Right ventricle myocardium inferior (tissue), 1 donor: ENCODE measurements around the gene SIAH2. TPM values are rescaled to one million over a fixed set of nuclear protein-coding genes. Genes with fewer than 3 reads are reported as not detected.
"Not testable (repeated sequence)": the region's sequence is repeated elsewhere in the genome, so short reads cannot be mapped to it uniquely, and the experiment has no call there.

ENCODE experiments used
- ATAC-seq: fragments of 200-7000 bp; cut with Tn5 transposase; one replicate; pipeline ENCODE4 v1.9.1; 2020; ENCODE audit warnings: mild to moderate bottlenecking, moderate library complexity
- DNase-seq: peaks from one replicate; pipeline ENCODE4 v3.0.0; 2021; ENCODE audit errors: missing footprints
- intact Hi-C: fragments of 100-400 bp; cut with DNase I; formaldehyde crosslinking; loops from one replicate; pipeline ENCODE4 v1.11.0; 2022
- long read RNA-seq: library from polyadenylated mRNA; unstranded; transcript quantifications from one replicate; pipeline ENCODE4 v2.0.0, GENCODE V29; 2021
- total RNA-seq: library from RNA; stranded (reverse); fragmentation: NEBNext Ultra II Directional; extraction: Animal tissue kit (Norgen Biotek cat#: 25700); gene quantifications from one replicate; pipeline ENCODE4 v1.2.1, GENCODE V29; 2021
- donor health status: DM: no; HTN: yes; CAD: no; lungs with severe emphysema.

Gene SIAH2, protein sequence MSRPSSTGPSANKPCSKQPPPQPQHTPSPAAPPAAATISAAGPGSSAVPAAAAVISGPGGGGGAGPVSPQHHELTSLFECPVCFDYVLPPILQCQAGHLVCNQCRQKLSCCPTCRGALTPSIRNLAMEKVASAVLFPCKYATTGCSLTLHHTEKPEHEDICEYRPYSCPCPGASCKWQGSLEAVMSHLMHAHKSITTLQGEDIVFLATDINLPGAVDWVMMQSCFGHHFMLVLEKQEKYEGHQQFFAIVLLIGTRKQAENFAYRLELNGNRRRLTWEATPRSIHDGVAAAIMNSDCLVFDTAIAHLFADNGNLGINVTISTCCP
- 20.6 TPM for total RNA-seq
- long read RNA-seq, transcript SIAH2-201 (2 exons, 2,517 nt) = major isoform, 38 of 42 reads
- long read RNA-seq, partial matches to known transcripts = 1 of 42 reads
- long read RNA-seq, other reads (novel, unspliced or antisense) = 3 of 42 reads

DNA sequence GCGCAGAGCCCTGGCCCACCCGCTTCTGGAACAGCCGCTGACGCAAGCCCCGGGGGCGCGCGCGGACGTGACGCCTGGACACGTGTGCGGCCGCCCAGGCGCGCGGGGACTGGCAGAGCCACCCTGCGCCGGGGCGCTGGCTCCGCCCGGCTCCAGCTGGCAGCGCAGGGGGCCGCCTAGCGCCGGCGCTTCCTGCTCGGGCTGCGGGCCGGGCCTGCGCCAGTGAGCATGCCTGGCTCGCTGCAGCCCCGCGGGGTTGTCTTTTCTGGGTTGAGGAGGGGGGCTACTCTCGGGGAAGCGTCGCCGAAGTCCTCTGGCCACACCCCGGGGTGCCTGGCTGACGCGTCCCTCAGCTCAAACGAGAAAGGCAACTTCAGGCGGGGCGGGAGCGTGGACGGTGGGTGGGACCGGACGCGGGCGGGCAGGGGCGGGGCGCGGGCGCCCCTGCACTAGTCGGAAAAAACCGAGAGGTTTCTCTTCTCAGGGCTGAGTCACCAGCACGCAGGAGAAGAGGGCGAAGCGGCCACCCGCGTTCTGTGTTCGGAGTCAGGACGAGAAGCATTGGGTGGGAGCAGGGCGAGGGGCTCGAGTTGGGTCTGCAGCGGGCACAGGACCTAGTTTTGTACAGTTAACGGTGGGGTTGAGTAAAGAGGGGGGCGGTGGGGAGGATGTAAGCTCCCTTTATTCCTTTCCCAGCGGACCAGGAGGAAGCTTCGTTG lies at the start of gene SIAH2:
SIAH2 (minus strand) TSS at position 48 of the 719 bp plus-strand sequence. CDS start 320 bp downstream, outside the sequence.
- ATAC-seq (peak; percentile 91), DNase-seq (peak; percentile 97)
- intact Hi-C loops = loop anchor here (1.0 to 5.0 kb wide), 3 partner anchors 41 to 216 kb away; partner anchors contain the start of genes EIF2A, SELENOT and SERP1

DNA sequence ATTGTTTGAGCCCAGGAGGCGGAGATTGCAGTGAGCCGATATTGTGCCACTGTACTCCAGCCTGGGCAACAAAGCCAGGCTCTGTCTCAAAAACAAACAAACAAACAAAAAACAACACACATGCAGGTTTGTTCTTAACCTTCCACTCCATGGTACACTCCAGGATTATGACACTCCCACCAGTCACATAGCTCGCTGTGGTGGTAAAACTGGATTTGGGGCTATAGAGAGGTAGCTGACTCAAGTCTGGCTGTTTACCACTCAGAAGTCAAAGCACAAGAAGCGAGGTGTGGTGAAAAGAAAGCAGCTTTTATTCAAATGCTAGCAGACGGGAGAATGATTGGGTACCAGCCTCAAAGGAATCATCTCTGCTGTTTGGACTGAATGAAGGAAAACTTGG lies 49.0 kb upstream of the SIAH2 start:
- ATAC-seq = no peak
- intact Hi-C loops = no loop called here
- no peak for DNase-seq

DNA sequence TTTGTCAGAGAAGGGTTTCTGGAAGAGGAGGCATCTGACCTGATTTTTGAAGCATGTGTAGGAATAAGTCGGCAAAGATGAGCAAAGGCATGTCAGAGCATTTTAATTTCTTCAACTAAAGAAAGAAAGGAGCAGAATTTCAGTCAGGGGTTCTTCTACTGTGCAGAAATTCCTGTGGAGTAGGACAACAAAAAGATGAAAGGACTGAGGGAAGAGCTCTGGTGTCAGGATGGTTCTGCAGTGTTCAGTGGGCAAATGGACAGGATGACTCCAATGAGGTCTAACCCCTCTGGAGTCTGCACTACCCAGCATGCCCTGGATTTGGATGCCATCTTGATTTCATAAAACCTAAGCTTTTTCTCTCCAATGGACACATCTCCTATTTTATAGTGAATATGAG lies 47.7 kb upstream of the SIAH2 start:
- DNase-seq (no peak), ATAC-seq (no peak)
- intact Hi-C loops = no loop called here

DNA sequence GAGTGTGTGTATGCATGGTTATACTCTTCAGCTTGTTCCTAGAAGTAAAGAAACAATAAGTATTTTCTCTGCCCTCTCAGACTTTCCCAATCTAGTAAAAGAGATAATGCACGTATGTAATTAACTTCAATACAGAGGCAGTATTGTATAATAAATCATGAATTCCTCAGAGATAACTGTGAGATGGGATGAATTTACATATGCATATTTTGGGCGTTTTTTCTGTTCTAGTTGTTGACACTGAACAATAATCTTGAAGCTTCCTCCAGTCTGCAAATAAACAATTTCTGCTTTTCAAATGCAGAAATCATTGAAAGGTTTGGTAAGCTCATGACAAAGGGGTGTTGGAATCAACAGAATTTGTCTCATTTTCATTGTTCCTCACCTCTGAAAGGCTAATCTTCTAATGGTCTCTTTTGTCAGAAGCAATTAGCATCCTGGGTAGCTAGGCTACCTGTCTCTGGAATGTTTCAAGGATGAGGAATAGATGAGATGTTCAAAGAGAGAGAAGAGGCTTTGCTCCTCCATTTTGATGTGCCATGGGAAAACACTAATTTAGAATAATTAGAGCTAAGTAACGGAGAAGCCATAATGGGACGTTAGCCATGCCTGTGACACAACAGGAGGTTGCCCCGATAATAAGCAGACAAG lies 43.3 kb upstream of the SIAH2 start:
- ATAC-seq (no peak), DNase-seq (no peak)
- intact Hi-C loops = no loop called here

DNA sequence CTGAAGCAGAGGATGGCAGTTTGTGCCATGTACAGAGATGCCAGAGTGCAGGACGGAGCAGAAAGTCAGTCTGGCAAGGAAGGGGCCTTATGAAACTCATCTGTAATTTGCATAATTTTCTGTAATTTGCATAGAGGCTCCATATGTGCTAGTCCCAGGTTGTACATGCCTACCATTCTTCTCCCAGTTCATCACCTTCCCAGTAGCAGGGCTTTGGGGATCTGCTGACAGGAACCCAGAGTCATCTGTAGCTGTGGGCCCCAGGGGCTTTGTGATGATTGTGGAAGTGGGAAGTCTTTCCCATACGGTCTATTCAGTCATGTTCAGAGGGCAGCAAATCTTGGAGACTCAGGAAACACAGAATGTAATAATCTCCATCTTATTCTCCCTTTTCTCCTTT lies 42.4 kb upstream of the SIAH2 start:
- ATAC-seq (no peak), DNase-seq (no peak)
- intact Hi-C loops = no loop called here

DNA sequence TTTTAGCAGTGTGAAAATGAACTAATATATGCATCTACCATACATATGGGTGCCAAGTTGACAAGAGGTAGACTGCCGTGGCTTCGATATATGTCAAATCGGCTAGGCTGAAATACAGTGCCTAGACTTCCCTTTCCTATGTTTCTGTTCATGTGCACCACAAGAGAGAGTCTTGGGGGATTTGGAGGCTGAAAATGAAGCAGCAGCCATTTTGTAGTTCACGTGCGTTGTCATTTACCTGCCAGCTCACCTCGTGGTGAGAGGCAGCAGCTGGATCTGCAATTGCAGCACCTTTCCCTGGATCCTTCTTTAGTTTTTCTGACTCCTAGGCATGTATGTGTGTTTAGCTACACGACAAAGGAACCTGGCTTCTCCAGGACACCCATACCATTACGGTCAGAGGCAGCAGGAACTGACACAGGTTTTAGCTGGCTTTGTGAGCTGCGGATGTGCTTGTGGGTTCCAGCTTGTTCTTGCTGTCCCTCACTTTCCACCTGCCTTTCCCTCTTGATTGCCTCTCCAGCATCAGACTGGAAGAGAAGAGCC lies 40.5 kb upstream of the SIAH2 start:
- DNase-seq = no peak
- intact Hi-C loops = no loop called here
- ATAC-seq = no peak

DNA sequence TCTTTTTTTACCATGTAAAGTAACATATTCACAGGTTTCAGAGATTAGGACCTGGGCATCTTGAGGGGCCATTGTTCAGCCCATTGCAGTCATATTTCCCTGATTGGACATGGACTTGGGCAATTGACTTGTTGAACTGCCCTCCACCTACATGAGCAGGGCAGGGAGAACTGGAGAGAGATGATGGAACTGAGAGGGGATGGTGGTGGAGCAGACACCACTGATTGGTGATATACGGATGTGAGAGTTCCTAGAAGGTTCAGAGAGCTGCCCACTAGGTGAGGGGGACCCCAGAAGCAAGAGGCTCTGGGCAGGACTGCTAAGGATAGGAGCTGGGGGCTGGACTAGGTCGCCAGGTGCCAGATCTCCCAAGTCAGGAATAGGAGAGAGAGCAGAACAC lies 37.8 kb upstream of the SIAH2 start:
- intact Hi-C loops = no loop called here
- no peak for ATAC-seq
- no peak for DNase-seq

DNA sequence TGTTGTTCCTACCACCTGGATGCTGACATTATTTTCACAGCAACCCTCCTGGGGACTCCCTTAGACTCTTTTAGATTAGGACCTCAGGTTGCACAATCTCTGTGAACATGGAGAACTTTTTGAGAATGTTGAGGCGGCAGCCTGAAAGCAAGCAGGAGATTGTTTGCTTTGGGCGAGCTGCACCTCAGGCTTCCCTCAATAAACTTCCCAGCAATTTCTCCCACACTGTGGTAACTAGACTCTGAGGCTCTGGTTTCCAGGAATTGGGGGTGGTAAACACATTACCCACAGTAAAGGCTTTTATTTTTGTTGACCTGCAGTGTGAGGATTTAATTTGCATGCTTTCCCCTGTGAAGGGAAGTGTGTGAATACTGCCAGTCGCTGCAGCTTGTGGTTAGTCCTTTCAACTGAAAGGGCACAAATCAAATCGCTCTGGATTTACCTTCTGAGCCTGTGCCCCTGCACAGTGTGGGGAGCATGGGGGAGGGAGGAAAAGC lies 35.2 kb upstream of the SIAH2 start:
- no peak for ATAC-seq
- intact Hi-C loops = no loop called here

DNA sequence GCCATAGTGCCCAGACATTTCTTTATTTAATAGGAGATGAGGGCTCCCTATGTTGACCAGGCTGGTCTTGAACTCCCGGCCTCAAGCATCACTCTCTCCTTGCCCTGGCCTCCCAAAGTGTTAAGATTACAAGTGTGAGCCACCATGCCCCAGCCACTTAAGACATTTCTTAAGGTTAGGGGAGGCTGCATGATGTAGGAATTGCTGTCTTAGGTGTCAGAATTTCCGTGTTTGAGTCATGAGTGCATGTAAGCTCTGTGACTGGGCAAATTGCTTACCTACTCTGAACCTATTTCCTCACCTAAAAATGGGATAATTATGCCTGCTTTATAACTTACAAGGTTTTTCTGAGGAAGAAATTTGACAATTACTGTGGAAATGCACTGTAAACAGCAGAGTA lies 34.2 kb upstream of the SIAH2 start:
- intact Hi-C loops = no loop called here
- ATAC-seq (no peak), DNase-seq (no peak)

More for the DNA sequence above, 35.2 kb upstream of the SIAH2 start:
- no peak for DNase-seq

DNA sequence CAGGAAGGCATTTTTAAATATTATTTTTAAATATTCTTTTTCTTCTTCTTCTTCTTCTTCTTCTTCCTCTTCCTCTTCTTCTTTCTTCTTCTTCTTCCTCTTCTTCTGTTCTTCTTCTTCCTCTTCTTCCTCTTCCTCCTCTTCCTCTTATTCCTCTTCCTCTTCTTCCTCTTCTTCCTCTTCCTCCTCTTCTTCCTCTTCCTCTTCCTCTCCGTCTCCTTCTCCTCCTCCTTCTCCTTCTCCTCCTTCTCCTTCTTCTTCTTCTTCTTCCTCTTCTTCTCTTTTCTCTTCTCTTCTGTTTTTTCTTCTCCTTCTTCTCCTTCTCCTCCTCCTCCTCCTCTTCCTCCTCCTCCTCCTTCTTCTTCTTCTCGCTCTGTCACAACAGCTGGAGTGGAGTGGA lies 33.6 kb upstream of the SIAH2 start:
- DNase-seq, intact Hi-C loops: not testable (repeated sequence)

DNA sequence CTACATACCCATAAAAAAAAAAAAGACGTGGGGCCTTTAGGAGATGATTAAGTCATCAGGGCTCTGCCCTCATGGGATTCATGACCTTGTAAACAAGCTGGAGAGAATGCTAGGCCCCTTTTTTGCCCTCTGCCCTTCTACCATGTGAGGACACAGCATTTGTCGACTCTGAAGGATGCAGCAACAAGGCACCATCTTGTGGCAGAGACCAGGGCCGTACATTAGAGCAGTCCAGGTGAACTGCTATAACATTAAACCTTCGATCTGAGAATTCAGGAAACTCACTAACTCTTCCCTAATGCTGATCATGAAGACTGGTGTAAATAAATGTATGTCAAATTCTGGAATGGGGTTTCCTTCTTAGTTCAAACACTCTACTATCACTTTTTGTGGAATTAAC lies 30.7 kb upstream of the SIAH2 start:
- intact Hi-C loops = no loop called here
- ATAC-seq (no peak), DNase-seq (no peak)

More for the DNA sequence above, 33.6 kb upstream of the SIAH2 start:
- ATAC-seq = not testable (repeated sequence)

DNA sequence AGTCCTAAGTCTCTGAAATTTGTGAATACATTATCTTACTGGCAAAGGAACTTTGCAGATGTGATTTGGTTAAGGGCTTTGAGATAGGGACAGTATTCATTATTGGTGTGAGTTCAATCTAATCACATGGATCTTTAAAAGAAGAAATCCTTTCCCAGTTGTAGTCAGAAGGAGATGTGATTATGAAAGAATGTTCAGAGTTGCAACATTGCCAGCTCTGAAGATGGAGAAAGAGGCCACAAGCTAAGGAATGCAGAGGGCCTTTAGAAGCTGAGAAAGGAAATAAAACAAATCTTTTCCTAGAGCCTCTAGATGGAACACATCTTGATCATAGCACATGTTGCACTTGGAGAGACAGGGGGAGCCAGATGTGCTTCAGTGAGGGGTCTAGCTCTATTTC lies 27.7 kb upstream of the SIAH2 start:
- intact Hi-C loops = no loop called here
- DNase-seq = no peak
- ATAC-seq = no peak

DNA sequence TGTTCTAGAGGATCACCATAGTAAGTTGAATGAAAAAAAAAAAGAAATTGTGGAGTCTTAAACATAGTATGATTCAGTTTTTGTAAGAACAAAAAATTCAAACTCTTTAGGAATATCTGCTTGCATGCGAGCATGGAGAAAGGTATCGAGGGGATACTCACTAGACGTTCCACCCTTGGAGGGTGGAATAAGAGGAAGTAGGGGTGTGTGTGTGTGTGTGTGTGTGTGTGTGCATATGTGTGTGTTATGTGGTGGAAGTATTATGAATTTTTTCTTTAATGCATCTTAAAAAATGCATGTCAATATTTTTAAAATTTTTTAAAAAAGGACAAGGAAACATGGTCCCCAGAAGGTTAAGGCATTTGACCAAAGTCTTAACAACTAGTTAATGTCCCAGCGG lies 26.5 kb upstream of the SIAH2 start:
- DNase-seq = no peak
- intact Hi-C loops = loop anchor here (5.0 to 10.0 kb wide), 2 partner anchors 78 to 135 kb away; no protein-coding TSS in a partner anchor
- no peak for ATAC-seq

DNA sequence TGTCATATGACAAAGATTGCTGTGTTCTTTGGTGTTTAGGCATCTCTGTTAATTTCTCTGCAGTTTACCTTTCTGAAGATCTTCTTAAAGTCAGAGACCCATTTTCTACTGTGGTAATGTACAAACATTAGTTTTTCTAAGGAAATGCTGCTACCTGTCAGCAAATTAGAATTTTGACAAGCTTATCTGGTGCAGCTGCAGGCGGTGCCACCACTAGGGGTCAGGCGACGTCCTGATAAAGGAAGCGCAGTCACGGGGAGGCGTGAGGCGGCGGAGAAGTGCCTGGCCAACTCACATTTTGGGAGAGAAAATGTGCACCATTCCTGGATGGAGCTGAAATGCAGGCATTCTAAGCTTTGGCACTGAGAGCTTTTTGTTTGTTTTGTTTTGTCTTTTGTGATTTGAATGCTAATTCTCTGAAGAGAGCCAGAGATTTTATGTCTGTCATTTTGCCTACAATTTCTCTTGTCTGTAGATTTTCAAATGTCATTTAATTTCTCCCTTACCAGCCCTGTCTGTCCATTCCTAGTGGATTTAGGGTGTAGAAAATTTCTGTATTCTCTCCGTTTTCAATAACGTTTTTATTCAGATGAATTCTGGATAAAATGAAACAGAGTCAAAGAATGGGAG lies 24.9 kb upstream of the SIAH2 start:
- DNase-seq (peak; percentile 92), ATAC-seq (peak; percentile 79)
- intact Hi-C loops = loop anchor here (1.0 to 10.0 kb wide), 3 partner anchors 79 to 358 kb away; no protein-coding TSS in a partner anchor

DNA sequence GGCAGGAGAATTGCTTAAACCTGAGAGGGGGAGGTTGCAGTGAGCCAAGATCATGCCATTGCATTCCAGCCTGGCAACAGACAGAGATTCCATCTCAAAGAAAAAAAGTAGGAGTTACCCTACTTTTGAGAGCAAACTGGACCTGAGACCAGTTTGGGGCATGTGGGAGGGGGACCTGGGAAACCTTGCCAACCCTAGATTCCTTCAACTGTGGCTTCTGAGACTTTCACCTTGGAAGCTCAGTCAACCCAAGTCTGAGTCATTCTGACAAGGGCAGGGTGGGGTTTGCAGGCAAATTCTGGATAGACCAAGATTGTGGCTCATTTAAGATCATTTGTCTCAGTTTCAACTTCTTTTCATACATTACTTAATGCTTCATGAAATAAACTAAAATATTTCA lies 23.8 kb upstream of the SIAH2 start:
- DNase-seq = no peak
- intact Hi-C loops = loop anchor here (1.0 to 10.0 kb wide), 3 partner anchors 81 to 360 kb away; no protein-coding TSS in a partner anchor
- ATAC-seq = no peak

DNA sequence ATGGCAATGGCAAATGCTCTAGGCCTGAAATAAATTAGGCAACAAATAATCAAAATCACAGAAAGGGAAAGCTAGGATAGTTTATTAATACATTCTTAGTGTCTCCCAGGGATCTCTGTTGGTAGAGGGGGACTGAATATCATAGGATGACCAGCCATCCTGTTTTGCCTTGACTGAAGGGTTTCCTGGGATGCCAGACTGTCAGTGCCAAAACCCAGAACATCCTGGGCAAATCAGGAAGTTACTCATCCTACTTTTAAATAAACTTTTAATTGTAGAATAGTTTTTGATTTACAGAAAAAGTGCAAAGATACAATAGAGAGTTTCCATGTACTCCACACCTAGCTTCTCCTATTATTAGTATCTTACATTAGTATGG lies 21.8 kb upstream of the SIAH2 start:
- ATAC-seq = no peak
- no peak for DNase-seq
- intact Hi-C loops = loop anchor here (5.0 to 10.0 kb wide), 2 partner anchors 83 to 140 kb away; no protein-coding TSS in a partner anchor

DNA sequence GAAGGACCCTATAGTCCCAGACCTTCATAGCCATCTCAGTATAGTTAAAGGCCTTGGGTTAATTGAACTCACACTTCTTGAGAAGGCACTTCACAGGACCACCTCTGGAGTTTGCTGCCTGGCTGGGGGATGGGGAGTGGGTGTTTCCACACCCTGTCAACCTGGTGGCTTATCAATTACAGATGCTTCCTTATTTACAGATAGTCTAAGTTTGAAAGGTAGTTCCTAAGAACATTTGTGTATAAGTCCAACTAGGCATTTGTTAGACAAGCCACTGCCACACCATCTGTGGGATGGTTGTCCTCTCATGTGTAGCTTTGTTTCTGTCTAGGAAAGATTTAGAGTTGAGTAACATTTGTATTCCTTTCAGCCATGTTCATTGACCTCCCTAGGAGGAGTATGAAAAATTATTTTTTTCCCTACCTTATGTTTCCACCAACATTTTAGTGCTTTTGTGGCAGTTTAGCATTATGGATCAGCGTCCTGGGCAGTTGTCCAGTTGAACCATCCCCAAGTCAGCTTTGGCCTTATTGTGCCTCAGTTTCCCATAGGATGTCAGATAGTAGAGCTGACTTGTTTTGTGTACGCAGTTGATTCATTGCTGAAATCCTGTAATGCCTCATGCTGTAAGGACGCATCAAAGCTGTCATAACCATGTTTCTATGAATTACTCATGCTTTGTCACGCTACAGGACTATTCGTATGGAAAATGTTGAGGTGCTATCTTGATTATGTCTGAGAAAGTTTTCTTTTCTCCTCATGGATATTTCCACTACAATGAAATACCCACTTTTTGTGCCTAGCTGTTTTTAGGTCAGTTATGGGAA lies 21.2 kb upstream of the SIAH2 start:
- no peak for DNase-seq
- ATAC-seq = no peak
- intact Hi-C loops = loop anchor here (10.0 kb wide), 1 partner anchor 141 kb away; no protein-coding TSS in a partner anchor
